GM13976 (cell line): ENCODE measurements around the gene KAT5.
"Not testable (repeated sequence)": the region's sequence is repeated elsewhere in the genome, so short reads cannot be mapped to it uniquely, and the experiment has no call there.

Source experiments
- DNase-seq: peaks from one replicate; pipeline ENCODE4 v3.0.0; 2012; ENCODE audit warnings: low spot score
- CTCF ChIP-seq: IDR thresholded peaks from 2 replicates; pipeline ENCODE4 v1.5.1; 2012; ENCODE audit warnings: borderline replicate concordance, mild to moderate bottlenecking; ENCODE audit not compliant: insufficient read depth; ENCODE audit errors: extremely low read depth, missing control alignments, control extremely low read depth
- in situ Hi-C: fragments of 300-500 bp; cut with MboI; formaldehyde crosslinking; loops from one replicate; pipeline ENCODE4 v1.12.0; 2022; ENCODE audit warnings: low sequenced_read_pairs, mixed read lengths, inconsistent platforms; ENCODE audit not compliant: unreplicated experiment

The KAT5 gene

GRCh38 chr11:65722261-65722660, 10.2 kb downstream of the KAT5 start:
- in situ Hi-C loops: loop anchor here (25.0 kb wide), 1 partner anchor 265 kb away; no protein-coding TSS in a partner anchor
- no peak for DNase-seq
- no peak for TF ChIP-seq CTCF

GRCh38 chr11:65726660-65727059, 14.6 kb downstream of the KAT5 start:
- no peak for DNase-seq
- in situ Hi-C loops: no loop called here
- peak; percentile 3 for TF ChIP-seq CTCF

DNA sequence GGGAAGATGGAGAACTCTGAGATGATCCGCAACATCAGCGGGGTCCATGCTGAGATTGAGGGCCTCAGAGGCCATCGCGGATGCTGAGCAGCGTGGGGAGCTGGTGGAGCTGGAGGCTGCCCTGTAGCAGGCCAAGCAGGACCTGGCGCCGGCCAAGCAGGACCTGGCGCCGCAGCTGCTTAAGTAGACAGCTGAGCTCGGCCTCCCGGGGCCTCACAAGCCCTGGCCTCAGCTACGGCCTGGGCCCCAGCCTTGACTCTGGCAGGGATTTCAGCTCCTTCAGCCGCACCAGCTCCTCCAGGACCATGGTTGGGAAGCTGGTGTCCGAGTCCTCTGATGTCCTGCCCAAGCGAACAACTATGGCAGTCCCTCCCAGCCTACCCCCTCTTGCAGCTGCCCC, 15.8 kb downstream of the KAT5 start:
- DNase-seq: no peak
- TF ChIP-seq CTCF: no peak
- in situ Hi-C loops: no loop called here

DNA sequence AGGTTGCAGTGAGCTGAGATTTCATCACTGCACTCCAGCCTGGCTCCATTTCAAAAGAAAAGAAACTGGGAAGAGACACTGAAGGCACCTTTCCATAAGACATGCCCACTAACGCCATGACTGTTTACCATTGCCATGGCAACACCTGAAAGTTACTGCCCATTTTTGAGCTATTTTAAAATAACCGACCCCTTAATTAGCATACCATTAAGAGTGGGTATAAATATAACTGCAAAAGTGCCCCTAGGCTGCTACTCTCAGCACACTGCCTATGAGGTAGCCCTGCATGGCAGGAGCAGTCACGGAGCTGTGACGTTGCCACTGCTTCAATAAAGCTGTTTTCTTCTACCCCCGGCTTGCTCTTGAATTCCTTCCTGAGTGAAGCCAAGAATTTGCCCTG, 18.4 kb downstream of the KAT5 start:
- no peak for TF ChIP-seq CTCF

GRCh38 chr11:65735111-65735510, 23.1 kb downstream of the KAT5 start:
- in situ Hi-C loops, DNase-seq: not testable (repeated sequence)

More for the DNA sequence above, 18.4 kb downstream of the KAT5 start:
- in situ Hi-C loops: no loop called here
- no peak for DNase-seq

GRCh38 chr11:65736810-65737209, 24.8 kb downstream of the KAT5 start:
- in situ Hi-C loops: no loop called here

DNA sequence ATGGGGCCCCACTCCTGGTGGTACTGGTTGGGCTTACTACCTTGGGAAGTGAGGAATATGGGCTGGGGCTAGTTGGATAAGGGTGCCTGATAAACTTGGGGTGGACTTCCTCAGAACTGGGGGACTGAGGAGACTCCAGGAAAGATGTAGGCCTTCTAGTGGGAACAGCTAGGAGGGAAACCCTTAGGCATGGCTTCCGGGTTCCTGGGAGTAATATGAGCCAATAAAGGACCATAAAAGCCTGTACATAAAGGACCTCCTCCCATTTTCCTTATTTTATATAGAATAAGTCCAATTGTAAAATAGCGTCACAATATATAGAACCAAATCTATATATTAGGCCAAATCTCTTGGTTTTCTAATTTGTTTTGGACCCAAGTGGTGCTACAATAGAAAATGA, 27.0 kb downstream of the KAT5 start:
- no peak for TF ChIP-seq CTCF

More at GRCh38 chr11:65736810-65737209, 24.8 kb downstream of the KAT5 start:
- DNase-seq: no peak
- no peak for TF ChIP-seq CTCF

More for the DNA sequence above, 27.0 kb downstream of the KAT5 start:
- DNase-seq: no peak
- in situ Hi-C loops: no loop called here
